HEK293 (cell line): ENCODE measurements around the gene PRMT2.

ENCODE experiments used
- ZNF549 ChIP-seq: fragments of 450-650 bp; IDR thresholded peaks from 2 replicates; pipeline ENCODE4 v1.5.1; 2018; ENCODE audit warnings: missing biosample characterization, missing genetic modification characterization, mild to moderate bottlenecking, inconsistent platforms, moderate library complexity
- TF ChIP-seq, protein P1 (sequence below): fragments of 450-650 bp; formaldehyde crosslinking; IDR thresholded peaks from 2 replicates; pipeline ENCODE4 v1.5.1; 2016; ENCODE audit warnings: missing biosample characterization, missing genetic modification characterization

DNA sequence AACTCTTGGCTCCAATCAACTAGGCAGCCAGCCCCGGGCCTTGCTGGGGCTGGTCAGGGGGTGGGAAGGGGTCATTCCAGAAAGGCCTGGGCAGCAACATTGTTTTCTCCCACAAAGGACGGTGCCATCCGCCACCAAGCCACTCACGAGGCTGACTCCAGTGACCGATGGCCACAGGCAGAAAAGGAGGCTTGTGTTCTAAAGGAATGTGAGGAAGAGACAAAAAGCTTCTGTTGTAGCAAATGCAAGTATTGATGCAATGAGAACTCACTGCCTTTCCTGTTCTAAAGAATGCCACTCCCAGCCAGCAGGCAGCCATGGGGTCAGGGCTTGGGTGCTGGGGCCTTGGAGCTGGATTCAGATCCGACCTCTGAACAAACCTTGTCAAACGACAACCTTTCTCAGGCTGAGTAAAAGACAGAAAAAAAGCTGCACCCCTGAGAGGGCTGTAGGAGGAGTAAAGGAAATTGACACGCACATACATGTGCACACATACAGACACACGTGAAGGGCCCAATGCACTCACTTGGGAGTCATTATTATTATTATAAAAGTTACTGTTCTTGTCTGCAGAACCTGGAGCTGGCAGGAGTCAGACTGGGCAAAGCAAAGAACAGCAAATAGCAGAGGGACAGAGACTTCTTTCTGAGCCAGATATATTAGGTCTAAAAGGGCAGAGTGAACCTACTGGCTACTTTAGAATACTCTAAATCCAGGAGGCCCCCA is 13.9 kb upstream of the PRMT2 start:
- TF ChIP-seq ZNF549: no peak
- TF ChIP-seq, protein P1, sequence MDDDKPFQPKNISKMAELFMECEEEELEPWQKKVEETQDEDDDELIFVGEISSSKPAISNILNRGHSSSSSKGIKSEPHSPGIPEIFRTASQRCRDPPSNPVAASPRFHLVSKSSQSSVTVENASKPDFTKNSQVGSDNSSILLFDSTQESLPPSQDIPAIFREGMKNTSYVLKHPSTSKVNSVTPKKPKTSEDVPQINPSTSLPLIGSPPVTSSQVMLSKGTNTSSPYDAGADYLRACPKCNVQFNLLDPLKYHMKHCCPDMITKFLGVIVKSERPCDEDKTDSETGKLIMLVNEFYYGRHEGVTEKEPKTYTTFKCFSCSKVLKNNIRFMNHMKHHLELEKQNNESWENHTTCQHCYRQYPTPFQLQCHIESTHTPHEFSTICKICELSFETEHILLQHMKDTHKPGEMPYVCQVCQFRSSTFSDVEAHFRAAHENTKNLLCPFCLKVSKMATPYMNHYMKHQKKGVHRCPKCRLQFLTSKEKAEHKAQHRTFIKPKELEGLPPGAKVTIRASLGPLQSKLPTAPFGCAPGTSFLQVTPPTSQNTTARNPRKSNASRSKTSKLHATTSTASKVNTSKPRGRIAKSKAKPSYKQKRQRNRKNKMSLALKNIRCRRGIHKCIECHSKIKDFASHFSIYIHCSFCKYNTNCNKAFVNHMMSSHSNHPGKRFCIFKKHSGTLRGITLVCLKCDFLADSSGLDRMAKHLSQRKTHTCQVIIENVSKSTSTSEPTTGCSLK (tag by site-specific recombination): no peak
